Activated gamma-delta T cell treated with anti-CD3 and anti-CD28 coated beads, Interleukin-2, amount 50 U/mL, for 16 hours (primary cell): ENCODE data around the gene RAB29.
A peak's percentile ranks its signal among the peaks of the same experiment; 100 is the strongest.
"Not testable (repeated sequence)": the region's sequence is repeated elsewhere in the genome, so short reads cannot be mapped to it uniquely, and the experiment has no call there.

Experiments
- DNase-seq: peaks from one replicate; pipeline ENCODE4 v3.0.0-alpha.2; 2020; ENCODE audit warnings: low read depth

The RAB29 gene, protein sequence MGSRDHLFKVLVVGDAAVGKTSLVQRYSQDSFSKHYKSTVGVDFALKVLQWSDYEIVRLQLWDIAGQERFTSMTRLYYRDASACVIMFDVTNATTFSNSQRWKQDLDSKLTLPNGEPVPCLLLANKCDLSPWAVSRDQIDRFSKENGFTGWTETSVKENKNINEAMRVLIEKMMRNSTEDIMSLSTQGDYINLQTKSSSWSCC

GRCh38 chr1:205775015-205775716, at the start of gene RAB29:
TSS of gene RAB29 (minus strand) at chr1:205775482. CDS start at chr1:205774956, 526 bp downstream.
- DNase-seq = peak; percentile 68

- no peak for DNase-seq
These were observed 48.9 kb upstream of the RAB29 start for GRCh38 chr1:205824180-205824579.

DNA sequence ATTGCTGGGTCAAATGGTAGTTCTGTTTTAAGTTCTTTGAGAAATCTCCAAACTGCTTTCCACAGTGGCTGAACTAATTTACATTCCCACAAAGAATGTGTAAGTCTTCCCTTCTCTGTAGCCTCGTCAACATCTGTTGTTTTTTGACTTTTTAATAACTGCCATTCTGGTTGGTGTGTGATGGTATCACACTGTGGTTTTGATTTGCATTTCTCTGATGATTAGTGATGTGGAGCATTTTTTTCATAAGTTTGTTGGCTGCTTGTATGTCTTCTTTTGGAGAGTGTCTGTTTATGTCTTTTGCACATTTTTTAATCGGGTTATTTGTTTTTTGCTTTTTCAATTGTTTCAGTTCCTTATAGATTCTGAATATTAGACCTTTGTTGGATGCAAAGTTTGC, 48.0 kb upstream of the RAB29 start:
- not testable (repeated sequence) for DNase-seq

GRCh38 chr1:205822397-205822796, 47.1 kb upstream of the RAB29 start:
- DNase-seq = no peak

DNA sequence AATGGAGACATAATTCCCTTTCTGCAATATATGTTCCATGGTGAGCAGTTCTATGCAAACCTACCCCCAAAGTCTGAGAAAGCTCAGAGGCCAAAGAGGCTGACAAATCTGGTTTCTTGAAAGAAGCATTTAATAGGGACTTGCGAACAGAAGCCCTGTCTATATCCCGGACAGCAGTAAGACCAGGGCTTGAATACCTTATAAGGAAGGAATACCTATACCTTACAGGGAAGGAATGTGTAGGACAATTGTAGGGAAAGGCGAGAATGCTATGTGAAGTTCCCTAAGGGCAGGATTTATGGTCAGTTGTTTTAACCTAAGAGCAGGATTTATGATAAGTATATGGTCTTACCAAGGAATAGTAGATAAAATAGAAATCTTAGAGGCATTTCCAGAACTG, 42.7 kb upstream of the RAB29 start:
- no peak for DNase-seq

- no peak for DNase-seq
These were observed 42.1 kb upstream of the RAB29 start for GRCh38 chr1:205817364-205817763.

GRCh38 chr1:205813755-205814058, 38.4 kb upstream of the RAB29 start:
- DNase-seq = no peak

- DNase-seq = peak; percentile 83
These were observed 37.8 kb upstream of the RAB29 start, which contains the start of gene SLC41A1 for GRCh38 chr1:205812878-205813754. TSS of gene SLC41A1 (minus strand) at chr1:205813198. CDS start at chr1:205810441, 2,757 bp downstream.

DNA sequence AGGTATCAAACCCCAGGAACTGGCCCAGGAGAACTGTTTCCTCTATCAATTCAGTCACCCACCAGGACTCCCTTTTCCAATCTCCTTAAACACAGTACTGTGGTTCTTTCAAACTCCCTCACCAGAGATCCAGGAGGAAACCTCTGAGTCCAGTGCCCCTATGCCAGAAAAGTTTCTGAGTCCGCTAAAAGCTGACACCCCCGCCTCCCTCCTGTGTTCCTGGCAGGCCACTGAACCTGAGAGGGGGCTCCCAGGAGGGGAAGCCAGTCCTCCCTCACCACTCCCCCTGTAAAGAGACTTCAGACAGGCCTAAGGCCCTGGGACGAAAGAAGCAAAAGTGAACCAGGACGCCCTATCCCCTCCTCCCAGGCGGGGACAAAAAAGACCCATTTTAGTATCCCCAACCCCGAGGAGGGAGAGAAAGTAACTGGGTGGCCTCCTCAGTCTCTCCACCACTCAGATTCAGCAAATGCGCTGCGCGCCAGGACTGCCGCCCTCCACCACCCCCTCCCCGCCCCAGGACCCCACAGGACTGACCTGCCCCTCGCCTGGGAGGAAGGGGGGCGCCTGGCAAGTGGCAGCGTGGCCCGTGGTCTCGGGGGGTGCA, 37.1 kb upstream of the RAB29 start:
- DNase-seq = no peak

DNA sequence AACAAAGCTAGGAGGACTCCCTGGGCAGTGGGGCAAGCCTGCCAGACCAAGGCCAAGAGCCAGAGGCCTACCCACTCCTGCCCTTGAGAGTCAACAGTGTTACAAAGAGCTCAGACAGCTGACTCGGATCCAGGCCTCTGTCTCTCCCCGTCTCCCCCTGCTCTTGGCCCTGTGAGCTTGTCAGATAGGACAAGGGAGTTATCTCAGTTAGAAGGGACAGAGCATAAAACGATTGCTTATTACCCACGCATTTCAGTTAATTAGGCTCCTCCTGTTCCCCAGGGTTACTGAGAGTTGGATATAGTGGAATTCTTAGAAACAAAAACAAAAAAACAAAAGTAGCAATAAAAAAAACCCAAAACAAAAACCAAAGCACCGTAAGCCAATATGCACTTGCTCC, 36.4 kb upstream of the RAB29 start:
- DNase-seq = no peak

DNA sequence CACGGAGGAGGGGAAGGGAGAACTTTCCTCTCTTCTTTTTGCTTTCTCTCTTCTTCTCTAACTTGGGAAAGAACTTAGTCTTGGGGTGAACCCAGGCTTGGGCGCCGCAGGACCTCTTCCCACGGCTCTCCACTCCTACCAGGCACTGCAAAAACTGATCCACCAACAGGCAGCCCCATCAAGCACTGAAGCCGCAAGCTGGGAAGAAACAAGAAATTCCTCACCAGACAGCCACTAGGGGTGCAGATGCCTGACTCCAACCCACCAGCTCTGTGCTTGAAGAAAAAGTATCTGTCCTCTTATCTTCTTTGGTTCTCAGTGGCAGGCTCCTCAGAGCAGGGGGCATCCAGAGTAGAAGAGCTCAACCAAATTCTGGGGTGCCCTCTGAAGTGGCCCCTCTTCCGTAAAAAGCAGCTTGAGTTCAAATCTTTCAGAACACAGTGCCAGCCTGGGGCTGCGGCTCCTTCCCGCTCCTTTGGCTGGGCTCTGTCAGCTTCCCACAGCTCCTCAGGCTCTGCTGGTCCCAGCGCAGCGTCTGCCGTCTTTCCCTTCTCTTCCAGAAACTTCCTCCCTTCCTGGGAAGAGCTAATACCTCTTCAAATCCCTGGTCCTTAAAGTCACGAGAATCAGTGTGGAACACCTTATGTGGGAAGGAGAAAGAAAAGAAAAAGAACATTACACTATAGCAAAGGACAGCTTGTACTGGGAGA, 35.3 kb upstream of the RAB29 start:
- DNase-seq = no peak

DNA sequence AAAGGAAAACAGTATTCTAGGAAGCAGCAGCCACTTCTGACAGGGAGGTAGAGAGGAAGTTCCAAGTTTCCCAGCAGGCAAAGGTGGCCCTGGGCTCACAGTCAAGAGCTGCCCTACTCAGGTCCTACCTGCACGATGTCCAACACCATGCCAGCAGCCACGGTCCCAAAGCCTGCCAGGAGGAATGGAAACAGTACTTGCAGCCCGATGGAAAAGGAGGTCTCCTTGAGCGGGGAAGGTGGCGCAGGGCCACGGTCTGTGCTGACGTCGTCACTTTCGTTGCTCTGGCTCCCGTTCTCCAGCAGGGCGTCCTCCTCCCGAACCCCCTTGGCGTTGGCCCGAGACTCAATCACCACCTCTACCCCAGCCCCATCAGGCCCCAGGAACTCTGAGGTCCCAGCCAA, 34.7 kb upstream of the RAB29 start:
- no peak for DNase-seq

DNA sequence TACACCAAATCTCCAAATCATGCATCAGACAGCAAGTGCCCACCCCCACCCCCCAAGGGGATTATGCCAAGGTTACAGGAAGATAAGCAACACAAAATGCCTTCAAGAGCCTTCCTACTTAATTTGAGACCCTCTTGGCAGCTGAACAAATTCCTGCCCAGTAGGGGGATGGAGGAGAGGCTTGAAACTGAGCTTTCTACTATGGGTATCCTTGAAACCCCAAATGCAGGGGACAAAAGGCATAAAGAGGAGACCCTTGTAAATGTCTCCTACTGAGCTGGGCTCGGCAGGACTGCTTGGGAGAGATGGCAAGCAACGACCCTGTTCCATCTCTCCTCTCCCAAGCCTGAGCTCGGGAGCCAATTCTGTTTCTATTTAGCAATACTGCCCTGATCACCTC, 34.2 kb upstream of the RAB29 start:
- no peak for DNase-seq

DNA sequence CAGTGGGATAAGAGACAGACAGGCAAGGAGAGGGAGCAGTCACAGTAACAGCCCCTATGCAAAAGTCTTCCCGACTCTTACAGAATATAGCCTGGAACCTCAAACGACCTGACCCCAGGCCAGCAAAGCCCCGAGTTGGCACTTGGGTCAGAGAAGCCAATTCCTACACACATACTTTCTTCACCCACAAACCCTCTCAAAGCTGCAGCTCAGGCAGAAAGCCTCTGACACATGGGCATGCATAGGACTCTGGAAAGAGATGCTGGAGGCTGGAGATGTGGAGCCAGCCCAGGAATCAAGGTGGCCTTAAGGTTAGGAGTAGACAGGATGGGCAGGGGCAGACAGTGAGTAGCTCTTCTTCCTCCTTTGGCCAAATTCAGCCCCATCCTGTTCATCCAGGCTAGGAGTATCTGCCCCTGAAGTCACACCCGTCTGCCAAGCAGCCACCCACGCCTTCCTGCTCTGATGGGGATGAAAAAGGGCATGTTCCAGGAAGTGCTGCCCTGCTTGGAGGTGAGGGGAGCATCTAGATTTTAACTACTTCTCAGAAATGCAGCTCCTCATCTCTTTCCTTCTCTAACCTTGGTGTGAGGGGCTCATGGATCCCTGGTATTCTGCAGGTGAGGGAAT, 29.9 kb upstream of the RAB29 start:
- DNase-seq = no peak

DNA sequence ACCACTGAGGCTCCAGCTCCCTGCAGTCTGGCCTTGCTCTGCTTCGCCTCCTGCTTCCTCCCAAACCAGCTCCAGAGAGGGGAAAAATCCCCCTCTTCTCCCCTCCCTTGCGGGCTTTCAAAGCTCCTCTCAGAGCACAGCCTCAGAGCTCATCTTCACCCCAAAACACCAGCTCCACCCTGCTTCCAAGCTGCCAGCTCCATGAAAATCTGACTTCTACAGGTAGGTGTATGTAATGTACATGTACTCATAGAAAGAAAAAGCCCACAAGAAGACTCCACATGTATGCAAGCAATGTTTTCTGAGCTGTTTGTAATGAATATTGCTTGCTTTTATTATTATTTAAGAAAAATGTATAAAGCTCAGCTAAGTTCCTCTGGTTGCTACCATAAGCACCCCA, 29.3 kb upstream of the RAB29 start:
- DNase-seq = no peak

DNA sequence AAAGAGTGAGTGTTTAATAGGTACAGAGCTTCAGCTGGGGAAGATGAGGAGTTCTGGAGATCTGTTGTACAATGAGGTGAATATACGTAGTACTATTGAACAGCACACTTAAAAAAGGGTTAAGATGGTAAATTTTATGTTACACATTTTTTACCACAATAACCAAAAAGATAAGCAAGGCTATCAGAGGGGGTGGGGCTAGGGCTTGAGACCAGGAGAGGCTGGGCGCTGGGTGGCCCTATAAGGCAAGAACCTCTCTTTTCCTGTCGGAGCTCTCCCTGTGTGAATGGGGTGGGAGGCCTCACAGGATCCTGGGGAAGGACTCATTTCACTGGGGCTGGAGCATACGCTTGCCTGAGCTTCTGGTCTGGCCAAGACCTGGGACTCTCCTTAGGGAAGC, 28.7 kb upstream of the RAB29 start:
- no peak for DNase-seq

DNA sequence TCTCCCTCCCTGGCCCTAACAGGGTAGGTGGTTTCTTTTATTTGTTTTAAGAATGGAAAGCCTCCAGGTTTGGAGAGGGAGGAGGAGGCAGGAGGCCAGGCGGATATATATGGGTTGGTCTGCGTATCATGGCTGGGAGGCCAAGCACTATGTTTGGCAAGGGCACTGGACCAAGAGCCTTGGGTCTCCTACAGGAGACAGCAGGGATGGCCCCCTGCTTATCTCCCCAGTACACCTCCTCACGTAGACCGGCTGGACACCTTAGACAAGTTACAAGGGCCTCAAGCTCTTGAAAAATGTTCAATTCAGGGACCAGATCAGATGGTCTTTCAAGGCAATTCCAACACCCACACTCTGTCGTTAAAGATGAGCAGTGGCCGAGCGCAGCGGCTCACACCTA, 26.8 kb upstream of the RAB29 start:
- no peak for DNase-seq

DNA sequence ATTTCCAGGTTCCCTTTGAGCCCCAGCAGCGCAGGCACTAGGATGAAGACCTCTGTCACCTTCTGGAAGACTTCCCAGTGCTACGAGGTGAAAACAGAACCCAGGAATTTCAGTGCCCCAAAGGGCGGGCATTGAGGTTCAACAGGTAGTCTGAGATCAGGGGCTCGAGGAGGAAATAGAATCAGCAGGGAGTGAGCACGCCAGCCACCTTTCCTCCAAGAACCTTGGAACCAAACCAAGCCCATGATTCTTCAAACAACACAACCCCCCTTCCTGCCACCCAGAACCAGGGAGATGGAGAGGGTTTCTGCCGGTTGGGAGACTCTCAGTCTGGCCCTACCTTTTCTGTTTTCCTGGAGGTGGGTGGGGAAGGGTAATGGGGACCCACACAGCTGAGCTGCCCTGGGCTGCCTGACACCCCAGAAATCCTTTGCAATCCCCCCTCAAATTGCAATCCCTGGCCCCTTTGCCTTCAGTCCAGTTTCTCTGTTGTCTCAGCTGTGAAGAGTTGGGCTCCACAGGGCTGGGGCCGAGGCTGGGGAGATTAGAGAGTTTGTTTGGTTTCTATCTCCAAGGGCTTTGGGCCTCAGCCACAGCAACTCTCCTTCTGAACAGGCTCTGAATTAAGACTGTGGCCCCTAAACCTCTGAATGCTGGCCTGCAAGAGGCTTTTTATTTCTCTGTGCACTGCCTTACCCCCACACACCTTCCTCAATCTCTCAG, 25.9 kb upstream of the RAB29 start:
- DNase-seq = no peak

GRCh38 chr1:205800427-205800826, 25.1 kb upstream of the RAB29 start:
- no peak for DNase-seq

DNA sequence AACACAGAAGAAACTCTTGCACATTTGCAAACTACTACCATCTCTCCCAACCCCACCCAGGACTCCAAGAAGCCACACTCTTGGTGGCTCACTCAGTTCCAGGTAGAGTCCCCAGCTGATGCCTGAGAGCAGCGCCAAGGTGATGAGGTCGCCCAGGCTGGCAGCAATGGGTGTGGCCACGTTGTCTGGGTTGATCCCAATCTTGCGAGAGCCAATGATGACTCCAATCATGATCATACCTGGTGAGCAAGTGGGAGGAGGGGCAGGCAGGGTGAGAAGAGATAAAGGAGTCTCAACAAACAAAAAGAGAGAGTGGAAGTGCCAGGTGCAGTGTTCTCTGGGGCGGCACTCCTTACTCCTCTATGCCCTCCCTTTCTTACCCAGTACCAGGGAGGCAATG, 23.3 kb upstream of the RAB29 start:
- DNase-seq = no peak

DNA sequence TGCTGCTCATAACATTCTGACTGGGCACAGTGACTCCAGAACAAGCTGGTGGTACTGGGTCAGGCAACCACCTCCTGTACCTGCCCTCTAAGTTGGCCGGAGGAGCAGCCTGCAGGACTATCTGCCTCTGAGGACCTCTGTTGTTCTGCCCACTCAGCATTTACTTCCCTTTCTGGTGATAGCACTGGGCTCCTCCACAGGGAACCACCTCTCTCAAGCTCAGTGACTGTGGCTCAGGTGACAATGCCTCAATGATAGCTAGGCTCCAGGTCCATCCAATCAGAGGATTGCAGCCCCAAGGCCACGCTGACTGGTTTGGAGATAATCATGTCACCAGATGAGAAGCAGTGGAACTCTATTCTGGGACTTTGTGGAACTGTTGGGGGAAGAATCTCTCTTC, 21.9 kb upstream of the RAB29 start:
- no peak for DNase-seq
